Astrocyte of the spinal cord (primary cell): ENCODE measurements around the gene PLCXD3.

Experiments used
- DNase-seq: peaks from one replicate; pipeline ENCODE4 v3.0.0; 2011; ENCODE audit warnings: low read depth, low spot score
- H3K4me3 ChIP-seq: 2 replicates; pipeline ENCODE4 v1.5.1; 2011; ENCODE audit warnings: low read depth, mild to moderate bottlenecking, low read length, moderate library complexity
- CTCF ChIP-seq: IDR thresholded peaks from 2 replicates; pipeline ENCODE4 v1.5.1; 2012; ENCODE audit warnings: low read depth, mild to moderate bottlenecking, low read length, inconsistent platforms
- in situ Hi-C: cut with HindIII; loops from 2 replicates; pipeline ENCODE4 v1.10.0; 2017; ENCODE audit warnings: low sequenced_read_pairs

PLCXD3 gene

GRCh38 chr5:41369799-41370198 is 140.6 kb downstream of the PLCXD3 start:
- no peak overlapping the region for H3K4me3 ChIP-seq
- TF ChIP-seq CTCF: no peak
- no peak for DNase-seq
- in situ Hi-C loops: no loop called here

GRCh38 chr5:41368158-41368557 is 142.2 kb downstream of the PLCXD3 start:
- H3K4me3 ChIP-seq: no peak overlapping the region
- no peak for TF ChIP-seq CTCF
- DNase-seq: no peak
- in situ Hi-C loops: no loop called here

- in situ Hi-C loops: no loop called here
- no peak overlapping the region for H3K4me3 ChIP-seq
- no peak for TF ChIP-seq CTCF
- DNase-seq: no peak
Observed at GRCh38 chr5:41365369-41365768, 145.0 kb downstream of the PLCXD3 start.

DNA sequence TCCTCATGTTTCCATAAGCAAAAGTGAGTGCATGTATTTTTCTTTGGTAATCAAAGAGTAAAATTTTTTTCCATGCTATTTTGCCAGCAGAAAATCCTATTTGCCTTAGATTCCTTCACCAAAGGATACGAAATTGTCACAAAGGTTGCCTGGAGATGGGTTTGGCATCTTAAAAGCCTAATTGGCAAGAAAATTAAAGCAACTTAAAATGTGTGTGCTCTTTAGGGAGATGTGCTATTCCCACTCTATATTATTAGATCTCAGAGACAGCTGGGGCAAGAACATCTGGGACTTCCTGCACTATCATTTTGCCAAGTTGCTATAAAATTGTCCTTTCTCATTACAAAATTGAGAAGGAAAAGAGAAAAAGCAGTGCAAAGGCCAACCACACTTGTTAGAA is 146.1 kb downstream of the PLCXD3 start:
- H3K4me3 ChIP-seq: no peak overlapping the region
- TF ChIP-seq CTCF: no peak
- in situ Hi-C loops: no loop called here
- no peak for DNase-seq

DNA sequence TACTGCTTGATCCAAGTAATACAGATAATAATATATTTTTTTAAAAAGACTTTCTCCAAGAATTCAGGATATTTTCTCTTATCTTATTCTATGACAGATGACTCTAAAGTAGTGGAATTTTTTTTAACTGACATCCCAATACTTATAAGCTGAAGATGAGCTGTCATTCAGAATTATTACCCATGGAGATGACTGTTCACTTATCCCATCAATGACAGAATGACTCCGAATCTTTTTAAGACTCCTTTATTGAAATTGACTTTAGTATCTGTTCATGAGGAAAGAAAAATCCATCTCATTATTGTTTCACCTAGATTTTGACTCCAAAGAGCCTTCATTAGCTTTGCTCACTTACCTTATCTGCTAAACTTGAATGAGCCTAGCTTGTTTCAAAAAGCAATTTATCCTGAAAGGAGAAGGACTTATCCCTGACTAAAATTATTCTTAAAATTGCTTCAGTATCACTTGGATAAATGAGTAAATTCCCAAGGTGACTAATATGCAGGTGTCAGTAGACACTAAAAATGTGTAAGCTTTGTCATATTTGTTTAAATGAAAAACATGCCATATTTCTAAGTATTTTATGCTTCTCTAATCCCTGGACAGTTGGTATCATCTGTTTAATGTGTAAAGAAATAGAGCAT is 146.9 kb downstream of the PLCXD3 start:
- no peak for TF ChIP-seq CTCF
- no peak for DNase-seq
- in situ Hi-C loops: no loop called here

DNA sequence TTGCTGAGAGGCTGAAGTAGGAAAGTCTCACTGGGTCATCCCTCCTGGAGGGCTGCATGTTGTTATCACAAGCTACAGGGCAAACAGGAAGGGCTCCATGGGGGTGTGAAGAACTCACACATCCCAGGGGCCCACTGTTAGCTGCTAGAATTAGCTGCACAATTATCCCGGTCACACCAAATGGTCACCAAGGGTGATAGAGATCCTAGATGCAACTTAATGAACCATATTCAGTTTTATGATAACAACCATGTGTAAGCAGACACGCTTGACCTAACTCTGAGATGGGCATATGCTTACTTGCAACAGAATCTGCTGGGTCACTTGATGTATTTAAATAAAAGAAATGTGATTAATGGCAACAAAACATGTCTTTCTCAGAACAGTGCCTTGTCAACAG is 153.6 kb downstream of the PLCXD3 start:
- DNase-seq: no peak
- in situ Hi-C loops: no loop called here
- H3K4me3 ChIP-seq: no peak overlapping the region
- TF ChIP-seq CTCF: no peak

More for the DNA sequence above, 146.9 kb downstream of the PLCXD3 start:
- H3K4me3 ChIP-seq: no peak overlapping the region

GRCh38 chr5:41349846-41350245 is 160.6 kb downstream of the PLCXD3 start:
- TF ChIP-seq CTCF: no peak
- in situ Hi-C loops: no loop called here
- no peak overlapping the region for H3K4me3 ChIP-seq
- no peak for DNase-seq
